Fibroblast of upper back skin (primary cell): Measurements from ENCODE around the gene SIGLEC1.

Experiments used
- DNase-seq: peaks from one replicate; pipeline ENCODE4 v3.0.0-alpha.2; 2013

SIGLEC1 gene

DNA sequence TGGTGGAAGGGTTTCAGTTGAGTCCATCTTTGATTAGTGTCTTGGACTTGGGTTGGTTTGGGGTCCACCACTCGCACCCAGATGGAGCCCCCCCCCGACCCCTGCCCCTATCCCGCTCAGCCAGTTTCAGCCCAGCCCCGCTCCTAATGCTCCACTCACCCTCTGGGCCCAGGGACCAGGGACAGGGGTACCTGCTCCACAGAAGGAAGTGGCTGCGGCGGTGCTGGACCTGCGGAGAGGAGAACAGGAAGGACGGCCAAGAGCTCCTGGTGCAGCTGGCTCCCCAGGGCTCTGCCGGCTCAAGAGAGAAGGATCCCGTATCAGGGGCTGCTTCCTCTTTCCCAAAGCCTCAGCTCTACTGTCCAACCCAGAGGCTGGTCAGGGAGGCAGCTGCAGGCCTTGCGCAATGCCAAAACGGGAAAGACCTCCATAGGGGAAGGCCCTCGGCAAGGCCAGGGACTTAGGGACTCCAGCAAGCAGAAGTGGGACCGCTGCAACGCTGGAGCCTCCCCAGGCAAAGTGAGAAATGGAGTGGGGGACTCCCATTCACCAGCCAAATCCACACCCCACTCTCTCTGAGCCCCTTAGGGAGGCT is at the start of gene SIGLEC1:
Gene SIGLEC1 (minus strand): TSS at position 322 of the 595 bp plus-strand sequence. CDS start 5,472 bp downstream, outside the sequence.
- DNase-seq: no peak

DNA sequence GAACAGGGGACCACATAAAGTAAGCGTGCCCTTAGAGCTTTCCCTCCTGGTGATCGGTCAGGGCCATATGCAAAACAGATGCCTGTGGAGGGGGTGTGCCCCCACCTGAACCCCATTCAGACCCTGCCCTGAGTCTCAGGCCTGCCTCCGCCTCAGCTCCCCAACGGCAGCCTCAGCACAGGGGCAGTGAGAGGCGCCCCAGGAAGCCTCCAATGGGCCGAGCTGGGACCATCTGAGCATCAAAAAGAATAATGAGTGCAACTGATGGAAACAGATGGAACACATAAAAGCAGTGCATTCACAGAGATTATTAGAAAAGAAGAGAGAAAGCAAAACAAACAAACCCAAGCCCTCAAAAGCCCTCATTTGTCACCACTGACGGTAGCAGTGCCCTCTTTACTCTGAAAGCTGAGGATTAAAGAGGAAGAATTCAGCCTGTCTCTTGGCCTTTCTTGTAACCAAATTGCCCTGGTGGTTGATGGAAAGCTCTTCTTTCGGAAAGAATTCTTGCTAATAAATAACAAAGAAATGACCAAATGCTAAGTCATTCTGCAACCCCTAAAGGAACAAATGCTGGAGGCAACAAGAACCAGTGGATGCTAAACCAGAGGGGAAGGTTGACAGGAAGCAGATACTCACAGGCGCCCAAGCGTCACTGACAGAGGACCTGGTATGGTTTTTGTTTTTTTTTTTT is 48.4 kb upstream of the SIGLEC1 start:
- no peak for DNase-seq

DNA sequence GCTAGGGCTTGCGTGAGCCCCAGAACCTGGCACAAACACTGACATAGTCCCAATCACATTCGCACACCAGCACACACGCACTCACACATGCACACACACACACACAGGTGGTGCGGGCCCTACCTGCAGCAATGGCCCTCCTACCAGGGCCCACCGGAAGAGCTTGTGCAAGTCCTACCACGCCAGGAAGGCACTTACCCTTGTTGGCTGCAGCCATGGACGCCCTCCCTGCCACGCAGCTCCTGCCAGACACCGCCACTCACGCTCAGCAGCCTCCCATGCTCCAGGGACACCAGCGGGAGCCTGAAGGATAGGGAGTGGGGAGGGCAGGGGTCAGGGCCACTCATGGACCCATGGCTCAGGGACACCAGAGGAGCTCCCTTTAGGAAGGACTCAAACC is 47.5 kb upstream of the SIGLEC1 start:
- DNase-seq: no peak

DNA sequence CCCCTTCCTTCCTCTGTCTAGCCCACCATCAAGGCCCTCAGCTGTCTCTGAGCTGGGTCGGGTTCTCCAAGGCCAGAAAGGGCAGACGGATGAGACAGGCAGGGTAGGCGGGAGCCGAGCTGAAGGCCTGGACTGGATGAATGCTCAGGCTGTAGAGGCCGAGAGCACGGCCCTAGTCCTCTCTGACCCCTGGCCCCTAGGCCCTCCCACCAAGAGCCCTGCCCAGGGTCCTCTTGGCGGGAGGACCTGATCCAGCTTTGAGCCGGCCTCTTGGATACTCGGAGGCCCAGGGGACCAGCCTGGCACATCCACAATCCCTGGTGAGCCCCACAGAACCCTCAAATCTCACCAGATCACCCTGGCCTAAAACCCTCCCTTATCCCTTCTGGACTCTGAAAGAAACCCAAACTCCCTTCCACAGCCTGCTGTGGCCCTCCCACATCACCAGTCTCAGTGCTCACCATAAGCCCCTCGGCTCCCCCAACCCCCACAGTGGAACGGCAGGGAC is 47.0 kb upstream of the SIGLEC1 start:
- no peak for DNase-seq

DNA sequence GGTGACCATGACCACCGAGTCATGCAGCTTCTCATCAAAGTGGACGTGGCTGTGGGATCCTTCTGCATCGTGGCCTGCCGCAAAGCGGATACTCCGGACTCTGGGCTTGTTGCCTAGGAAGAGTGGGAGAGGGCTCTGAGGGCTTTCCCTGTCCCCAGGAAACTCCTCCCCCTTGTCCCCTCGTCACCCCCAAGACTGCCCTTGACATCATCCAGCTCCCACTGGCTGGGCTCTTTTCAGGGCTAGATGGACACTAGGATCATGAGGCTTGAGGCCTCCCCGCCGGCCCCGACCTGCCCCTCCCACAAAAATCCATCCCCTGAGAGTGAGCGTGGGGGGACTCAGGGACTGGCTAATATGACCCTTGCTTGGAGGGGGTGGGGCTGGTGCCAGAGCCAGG is 46.2 kb upstream of the SIGLEC1 start:
- DNase-seq: no peak

DNA sequence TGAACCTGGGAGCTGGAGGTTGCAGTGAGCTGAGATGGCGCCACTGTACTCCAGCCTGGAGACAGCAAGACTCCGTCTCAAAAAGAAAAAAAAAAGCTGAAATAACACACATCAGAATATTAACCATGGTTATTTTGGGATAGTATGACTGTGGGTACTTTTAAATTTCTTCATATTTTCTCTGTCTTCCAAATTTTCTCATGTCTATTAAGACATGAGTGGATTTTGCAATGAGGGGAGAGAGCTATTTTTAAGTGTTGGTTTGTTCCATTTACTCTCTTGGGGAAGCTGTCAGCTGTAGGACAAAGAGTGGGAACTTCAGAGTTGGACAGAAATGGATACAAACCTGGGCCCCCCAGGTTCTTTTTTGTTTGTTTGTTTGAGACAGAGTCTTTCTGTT is 44.9 kb upstream of the SIGLEC1 start:
- DNase-seq: no peak

DNA sequence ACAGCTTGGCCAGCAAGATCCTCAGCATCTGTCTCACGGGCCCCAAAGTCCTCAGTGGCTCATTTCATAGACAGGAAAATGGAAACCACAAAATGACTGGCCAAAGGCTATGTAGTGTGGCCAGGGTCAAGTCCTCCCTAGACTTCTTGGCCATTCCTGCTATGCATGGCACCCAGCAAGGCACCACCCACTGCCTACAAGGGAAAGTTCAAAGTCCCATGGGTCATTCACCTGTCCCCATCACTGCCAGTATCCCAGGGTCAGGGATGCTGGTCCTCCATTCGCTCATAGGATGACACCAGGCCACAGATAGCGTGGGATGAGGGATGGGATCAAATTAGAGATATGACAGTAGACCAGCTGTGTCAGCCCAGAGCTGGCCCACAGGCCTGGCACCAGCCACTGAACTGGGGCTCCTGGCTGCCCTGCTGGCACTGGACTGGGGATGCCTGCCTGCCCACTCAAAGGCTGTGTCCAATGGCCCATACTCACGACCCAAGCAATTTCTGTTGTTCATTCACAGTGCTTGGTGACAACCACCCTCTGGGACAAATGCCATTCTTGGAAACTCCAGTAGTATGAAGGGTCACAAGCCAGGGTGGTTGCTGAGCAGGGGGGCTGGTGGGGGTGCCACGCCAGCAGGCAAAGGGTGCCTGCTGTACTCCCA is 43.5 kb upstream of the SIGLEC1 start:
- no peak for DNase-seq

DNA sequence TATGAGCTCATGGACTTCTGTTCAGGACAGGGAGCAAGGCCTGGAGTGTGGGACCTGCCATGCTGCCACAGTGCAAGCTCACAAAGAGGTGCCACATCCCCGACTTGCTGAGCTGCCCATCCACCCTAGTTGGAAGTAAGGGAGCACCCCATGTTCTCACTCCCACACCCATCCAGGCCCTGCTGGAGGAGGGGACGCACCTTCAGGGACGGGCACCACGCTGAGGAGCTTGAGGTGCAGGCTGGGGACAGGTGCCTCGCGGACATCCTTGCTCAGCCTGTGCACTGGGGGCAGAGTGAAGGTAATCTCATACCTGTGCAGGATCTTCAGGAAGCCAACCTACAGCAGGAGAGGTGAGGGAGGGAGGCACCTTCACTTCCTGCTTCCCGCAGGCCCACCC is 42.9 kb upstream of the SIGLEC1 start:
- DNase-seq: no peak

DNA sequence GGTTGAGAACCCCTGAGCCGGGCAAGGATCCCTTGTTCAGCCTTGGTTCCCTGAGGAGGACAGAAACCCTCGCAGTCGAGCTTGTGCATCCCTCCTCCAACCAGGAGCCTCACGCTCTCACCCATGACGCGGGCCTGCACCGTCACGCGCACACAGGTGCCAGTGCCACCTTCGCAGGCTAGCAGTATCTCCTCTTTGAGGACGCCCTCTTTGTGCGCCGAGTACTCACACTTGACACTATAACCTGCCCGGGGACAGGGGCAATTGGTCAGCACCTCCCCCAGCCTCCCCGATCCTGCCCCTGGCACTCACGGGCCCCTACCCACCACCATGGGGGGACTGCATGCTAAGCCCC is 41.9 kb upstream of the SIGLEC1 start:
- DNase-seq: no peak

DNA sequence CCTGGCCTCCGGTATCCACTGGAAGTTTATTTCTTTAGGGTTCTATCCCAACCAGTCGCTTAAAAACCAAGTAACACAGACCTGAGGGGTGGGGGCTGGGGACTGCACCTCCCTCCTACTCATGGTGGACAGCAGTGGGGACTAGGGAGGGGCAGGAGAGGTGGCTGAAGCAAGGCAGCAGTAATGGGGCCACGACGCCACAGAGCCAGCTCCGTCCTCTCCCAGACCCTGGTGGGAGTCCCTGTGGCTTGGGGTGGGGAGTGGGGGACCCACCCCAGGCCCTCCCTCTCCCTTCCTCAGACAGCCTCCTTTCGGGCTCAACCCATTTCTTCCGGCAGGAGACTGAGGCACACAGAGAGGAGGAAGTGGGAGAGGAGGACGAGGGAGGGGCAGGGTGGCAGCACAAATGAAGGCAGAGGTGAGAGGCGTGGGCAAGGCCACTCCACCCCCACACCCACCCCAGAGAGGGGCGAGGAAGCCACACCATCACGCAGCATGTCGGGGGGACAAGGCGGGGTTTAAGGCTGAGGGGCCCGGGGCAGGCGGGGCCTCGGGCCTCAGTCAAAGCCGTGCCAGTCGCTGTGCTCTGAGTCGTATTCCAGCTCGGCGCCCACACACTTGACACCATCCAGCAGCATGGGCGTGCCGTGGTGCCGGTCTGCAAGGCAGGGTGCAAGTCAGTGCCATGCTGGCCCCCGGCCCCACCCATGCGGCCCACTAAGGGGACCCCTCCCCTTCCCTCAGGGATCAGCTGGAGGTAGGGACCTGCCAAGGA is 41.3 kb upstream of the SIGLEC1 start:
- DNase-seq: no peak

DNA sequence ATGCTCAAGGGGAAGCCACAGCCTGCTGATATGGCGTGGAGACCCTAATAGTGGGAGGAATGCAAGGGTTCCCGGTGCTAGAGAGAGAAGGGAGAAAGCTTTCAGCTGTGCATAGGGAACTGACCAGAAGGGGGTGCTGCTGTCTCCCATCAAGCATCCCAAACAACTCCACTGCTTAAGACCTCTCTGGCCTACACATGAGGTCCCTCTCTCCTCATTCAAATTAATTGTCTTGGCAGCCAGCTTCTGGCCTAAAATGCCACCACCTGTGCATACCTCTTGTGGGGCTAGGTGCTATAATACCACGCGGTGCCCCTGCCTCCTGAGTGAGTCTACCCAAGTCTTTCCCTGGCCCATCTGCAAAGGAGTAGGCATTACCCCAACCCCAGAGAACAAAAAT is 40.7 kb upstream of the SIGLEC1 start:
- DNase-seq: peak; percentile 57

DNA sequence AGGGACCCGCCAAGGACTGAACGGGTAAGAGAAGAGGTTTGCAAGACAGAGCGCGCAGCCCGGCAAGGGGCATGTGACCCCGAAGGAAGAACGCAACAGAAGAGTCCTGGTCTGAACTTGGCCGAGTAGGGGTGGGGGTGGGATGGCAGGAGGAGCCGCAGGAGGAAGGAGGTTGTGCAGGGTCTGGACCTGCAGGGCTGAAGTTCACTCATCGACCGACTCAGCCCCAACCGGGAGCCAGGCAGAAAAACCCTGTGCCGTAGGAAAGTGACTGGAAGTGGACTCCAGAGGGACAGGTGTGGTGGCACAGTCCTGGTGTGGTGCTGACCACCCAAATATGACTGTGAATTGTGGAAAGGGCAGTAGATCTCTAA is 40.0 kb upstream of the SIGLEC1 start:
- no peak for DNase-seq

DNA sequence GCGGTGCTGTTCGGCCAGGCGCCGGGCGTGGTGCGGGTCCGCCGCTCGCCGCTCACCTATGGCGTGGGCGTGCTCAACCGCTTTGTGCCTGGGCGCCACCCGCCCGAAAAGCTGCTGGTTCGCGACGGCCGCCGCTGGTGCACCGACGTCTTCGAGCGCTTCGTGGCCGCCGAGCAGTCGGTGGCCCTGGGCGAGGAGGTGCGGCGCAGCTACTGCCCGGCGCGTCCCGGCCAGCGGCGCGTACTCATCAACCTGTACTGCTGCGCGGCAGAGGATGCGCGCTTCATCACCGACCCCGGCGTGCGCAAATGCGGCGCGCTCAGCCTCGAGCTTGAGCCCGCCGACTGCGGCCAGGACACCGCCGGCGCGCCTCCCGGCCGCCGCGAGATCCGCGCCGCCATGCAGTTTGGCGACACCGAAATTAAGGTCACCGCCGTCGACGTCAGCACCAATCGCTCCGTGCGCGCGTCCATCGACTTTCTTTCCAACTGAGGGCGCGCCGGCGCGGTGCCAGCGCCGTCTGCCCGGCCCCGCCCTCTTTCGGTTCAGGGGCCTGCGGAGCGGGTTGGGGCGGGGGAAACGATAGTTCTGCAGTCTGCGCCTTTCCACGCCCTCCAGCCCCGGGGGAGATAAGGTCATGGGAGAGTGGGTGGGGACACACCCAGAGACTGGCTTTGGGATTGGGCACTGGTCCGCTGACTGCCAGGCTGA is 39.4 kb upstream of the SIGLEC1 start:
- no peak for DNase-seq

DNA sequence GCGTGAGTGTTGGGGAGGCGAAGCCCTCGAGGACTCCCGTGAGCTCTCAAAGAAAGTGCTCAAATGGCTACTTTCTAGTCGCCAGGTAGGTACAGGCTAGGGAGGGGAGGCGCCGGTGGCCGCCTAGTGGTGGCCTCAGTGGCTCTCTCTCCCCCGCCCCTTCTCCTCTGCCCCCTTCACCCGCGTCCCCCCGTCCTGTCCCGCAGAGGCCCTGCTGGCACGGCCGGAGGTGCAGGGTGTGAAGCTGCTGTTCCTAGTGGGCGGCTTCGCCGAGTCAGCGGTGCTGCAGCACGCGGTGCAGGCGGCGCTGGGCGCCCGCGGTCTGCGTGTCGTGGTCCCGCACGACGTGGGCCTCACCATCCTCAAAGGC is 38.9 kb upstream of the SIGLEC1 start:
- no peak for DNase-seq

DNA sequence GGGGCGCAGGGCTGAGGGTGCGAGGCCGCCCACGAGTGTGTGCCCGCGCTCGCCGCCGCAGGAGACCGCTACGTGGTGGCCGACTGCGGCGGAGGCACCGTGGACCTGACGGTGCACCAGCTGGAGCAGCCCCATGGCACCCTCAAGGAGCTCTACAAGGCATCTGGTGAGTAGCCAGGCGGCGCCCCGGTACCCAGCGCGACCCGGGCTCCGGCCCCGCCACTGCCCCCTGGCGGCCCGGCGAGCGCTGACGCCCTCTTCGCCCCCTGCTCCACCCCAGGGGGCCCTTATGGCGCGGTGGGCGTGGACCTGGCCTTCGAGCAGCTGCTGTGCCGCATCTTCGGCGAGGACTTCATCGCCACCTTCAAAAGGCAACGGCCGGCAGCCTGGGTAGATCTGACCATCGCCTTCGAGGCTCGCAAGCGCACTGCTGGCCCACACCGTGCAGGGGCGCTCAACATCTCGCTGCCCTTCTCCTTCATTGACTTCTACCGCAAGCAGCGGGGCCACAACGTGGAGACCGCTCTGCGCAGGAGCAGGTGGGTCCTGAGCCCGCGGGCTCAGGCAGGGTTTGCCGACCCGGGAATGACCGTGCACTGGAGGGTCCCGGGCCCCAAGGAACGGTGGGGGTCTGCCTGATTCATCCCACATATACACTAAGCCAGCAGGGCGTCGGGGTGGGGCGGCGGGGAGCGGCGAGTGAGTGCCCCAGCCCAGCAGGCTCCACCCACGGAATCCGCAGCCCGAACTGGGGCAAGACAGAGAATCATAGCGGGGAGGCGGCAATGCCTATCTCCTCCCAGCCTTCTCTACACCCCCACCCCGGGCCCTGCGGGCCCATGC is 37.5 kb upstream of the SIGLEC1 start:
- no peak for DNase-seq

DNA sequence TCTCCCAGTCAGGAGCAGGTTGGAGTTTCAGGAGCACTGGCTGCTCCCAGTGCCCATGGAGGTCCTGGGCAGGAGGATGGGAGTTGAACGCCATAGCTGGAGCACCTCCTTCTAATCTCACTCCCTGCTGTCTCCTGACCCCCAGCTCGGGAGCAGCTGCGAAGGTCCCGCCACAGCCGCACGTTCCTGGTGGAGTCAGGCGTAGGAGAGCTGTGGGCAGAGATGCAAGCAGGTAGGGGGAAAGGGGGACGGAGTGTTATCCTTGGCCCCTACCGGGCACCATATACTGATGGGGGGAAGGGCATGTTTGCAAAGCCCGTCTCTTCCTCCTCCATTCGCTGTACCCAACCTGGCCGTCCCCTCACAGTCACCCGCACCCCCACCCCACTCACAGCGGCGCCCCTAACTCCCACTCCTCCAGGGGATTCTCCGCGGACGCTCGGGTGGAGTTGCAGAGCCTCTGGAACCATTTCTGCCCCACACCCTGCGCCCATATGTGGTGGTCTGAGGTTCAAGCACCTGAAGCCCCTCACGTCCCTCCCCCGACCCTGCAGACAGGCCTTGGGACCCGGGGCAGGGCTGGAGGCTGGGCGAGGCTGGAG is 36.8 kb upstream of the SIGLEC1 start:
- no peak for DNase-seq

DNA sequence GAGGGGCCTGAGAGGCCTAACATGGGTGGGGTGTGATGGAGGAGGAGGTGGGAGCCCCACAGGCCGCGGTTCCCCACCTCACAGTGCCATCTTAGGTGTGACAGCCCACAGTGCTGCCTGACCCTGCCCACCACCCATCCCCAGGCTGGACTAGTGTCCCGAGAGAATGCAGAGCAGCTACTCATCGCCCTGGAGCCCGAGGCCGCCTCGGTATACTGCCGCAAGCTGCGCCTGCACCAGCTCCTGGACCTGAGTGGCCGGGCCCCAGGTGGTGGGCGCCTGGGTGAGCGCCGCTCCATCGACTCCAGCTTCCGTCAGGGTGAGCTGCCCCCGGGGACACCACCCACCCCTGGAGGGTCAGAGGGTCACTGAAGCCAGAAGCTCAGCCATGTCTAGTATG is 35.7 kb upstream of the SIGLEC1 start:
- DNase-seq: no peak

DNA sequence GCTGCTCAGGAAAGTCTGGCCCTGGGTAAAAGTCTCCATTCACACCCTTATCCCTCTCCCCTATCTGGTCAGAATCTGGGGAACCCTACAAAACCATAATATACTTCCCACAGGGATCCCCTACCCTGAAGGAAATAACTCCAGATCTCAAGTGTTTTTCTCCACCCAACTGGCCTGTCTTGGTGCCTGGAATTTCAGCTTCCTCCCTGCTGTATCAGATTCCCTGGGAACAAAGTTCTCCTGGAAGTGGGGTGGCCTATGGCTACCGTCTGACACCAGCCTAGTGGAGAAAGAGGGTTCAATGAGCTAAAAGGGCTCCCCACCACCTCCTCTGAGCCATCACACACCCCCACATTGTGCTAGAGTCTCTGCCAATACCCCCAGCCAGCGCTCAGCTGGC is 35.1 kb upstream of the SIGLEC1 start:
- DNase-seq: no peak

DNA sequence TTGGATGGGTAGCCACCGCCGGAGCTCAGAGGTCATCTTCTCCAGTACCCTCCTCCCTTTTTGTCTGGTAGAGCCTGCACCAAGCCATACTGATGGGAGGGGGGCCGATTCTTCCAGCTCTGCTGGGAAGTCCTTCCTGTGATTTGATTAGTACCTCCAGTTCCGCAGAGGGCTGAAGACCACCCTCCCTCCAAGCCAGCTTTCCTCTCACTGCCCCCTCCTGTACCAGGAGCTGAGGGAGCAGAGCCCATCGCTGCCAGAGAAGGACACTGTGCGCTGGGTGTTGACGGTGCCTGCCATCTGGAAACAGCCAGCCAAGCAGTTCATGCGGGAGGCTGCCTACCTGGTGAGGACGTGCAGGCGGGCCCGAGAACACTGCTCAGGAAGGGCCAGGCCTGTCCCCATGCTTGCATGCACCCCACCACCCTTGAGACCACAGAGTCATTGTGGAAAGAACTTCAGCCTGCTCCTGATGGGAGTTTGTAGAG is 33.3 kb upstream of the SIGLEC1 start:
- no peak for DNase-seq

DNA sequence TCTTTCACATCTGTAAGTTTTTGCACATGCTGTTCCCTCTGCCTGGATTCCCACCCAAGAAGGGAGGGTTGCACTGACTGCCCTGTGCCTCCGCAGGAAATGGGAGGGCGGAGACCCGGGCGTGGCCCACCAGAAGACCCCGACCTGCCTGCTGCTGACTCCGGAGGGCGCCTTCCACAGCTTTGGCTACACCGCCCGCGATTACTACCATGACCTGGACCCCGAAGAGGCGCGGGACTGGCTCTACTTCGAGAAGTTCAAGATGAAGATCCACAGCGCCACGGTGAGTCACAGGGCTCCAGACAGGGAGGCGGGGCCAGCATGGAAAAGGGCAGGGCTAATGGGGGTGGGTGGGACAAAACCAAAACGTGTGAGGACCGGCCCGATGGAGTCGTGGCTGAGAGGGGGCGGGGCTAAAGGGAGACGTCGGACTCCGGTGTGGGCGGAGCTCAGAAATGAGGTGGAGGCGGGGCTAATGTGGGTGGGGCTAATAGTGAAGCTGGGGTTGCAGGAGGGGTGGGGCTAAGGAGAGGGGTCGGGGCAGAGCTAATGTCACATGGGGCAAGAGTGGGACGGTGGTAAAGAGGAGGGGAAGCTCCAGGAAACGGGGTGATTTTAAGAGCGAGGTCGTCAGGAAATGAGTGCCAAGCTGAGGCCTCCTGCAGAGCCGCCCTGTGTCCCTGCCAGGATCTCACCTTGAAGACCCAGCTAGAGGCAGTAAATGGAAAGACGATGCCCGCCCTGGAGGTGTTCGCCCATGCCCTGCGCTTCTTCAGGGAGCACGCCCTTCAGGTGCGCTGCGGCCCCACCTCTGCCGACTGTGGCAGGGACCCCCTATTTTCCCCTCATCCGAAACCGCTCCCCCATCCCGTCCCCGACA is 32.6 kb upstream of the SIGLEC1 start:
- DNase-seq: no peak
